Astrocyte of the cerebellum (primary cell): ENCODE results near the gene RET.

ENCODE experiments used
- DNase-seq: peaks from one replicate; pipeline ENCODE4 v3.0.0-alpha.2; 2011; ENCODE audit warnings: low read depth
- H3K4me3 ChIP-seq: 2 replicates; pipeline ENCODE4 v1.5.1; 2011; ENCODE audit warnings: mild to moderate bottlenecking, low read depth, low read length, moderate library complexity
- CTCF ChIP-seq: IDR thresholded peaks from 2 replicates; pipeline ENCODE4 v1.5.1; 2012; ENCODE audit warnings: low read length, low read depth, moderate library complexity, mild to moderate bottlenecking; ENCODE audit errors: missing control alignments
- in situ Hi-C: cut with HindIII; loops from 2 replicates; pipeline ENCODE4 v1.10.0; 2017; ENCODE audit warnings: low sequenced_read_pairs

Gene RET

GRCh38 chr10:43076876-43077420, at the start of gene RET:
RET (plus strand) TSS chr10:43077069; CDS start chr10:43077259, 190 bp downstream.
- H3K4me3 ChIP-seq, result peak within 1 kb of the TSS; percentile 28
- in situ Hi-C loops, result no loop called here
- TF ChIP-seq CTCF, result no peak
- DNase-seq, result no peak

DNA sequence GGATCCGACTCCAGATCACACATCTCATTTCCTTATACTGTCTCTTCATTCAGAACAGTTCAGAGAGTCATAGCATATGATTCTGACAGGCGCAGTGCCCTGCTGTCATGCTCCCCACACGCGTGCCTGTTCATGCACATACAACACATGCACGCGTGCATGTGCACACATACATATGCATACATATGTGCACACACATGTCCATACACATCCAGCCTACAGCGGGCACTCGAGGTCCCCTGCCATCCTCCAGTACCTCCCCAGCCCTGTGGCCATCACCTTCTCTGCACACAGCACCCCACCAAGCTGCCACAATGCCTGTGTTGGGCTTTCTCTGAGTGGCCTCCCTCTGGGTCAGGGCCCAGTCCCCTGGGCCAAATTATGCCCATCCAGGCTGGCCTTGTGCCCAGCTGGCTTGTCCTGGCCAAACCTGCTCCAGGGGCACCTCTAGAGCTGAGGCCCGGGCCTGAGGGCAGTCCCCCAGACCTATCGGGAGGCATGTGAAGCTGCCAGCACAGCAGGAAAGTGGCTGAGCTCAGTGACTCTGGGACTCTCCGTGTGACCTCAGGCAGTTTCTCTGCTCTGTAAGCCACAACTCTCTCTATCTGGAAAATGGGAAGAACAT, 49.4 kb upstream of the RET start:
- in situ Hi-C loops, result loop anchor here (5.0 kb wide), 1 partner anchor 40 kb away; no protein-coding TSS in a partner anchor

DNA sequence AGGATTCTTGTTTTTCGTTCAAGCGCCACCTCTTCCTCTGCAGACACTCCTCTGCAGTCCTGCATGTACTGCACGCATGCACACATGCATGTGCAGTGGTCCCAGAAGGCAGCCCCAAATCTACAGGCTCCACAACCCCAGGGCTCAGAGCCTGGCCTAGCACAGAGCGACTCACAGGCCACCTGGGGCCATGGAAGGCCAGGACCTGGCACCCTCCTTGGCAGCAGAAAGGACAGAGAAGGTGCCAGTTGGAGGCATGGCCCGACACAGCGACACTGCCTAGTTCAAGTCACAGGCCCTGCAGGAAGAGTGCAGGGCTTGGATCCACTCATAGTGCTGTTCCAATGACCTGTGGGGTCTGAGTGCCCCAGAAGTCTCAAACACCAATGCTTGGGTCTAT, 48.7 kb upstream of the RET start:
- in situ Hi-C loops, result loop anchor here (5.0 kb wide), 1 partner anchor 39 kb away; no protein-coding TSS in a partner anchor
- DNase-seq, result no peak
- H3K4me3 ChIP-seq, result no peak overlapping the region
- TF ChIP-seq CTCF, result no peak

More for the DNA sequence above, 49.4 kb upstream of the RET start:
- TF ChIP-seq CTCF, result no peak
- no peak overlapping the region for H3K4me3 ChIP-seq
- no peak for DNase-seq

DNA sequence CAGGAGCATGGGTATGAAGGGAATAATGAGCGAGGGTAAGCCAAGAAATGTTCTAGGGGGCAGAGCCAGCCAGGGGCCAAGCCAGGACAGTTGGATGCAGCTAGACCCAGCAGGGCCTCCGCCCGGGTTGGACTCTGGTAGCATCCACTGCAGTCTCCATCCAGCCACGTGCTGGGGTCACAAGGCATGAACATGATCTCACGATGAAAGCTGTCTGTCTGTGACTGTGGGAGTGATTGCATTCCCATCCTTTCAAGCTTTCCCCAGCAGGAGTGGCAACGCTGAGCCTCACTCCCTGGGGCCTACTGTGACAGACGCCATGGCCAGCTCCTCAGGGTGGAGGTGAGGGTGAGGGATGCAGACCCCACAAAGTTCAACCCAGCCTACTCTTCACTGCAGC, 47.8 kb upstream of the RET start:
- no peak overlapping the region for H3K4me3 ChIP-seq
- no peak for TF ChIP-seq CTCF
- in situ Hi-C loops, result loop anchor here (5.0 kb wide), 1 partner anchor 38 kb away; no protein-coding TSS in a partner anchor
- no peak for DNase-seq

DNA sequence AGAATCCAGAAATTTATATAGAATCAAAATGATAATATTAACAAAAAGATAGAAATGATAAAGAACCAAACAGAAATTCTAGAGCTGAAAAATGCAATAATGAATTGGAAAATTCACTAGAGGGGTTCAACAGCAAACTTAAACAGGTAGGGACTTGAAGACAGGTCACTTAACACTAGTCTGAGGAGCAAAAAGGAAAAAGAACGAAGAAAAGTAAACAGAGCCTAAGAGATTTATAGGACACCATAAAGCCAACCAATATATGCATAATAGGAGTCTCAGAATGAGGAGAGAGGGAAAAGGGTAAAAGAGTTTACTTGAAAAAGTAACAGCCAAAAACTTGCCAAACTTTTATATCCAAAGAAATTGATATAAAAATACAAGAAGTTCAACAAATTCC, 44.3 kb upstream of the RET start:
- DNase-seq, result no peak
- H3K4me3 ChIP-seq, result no peak overlapping the region
- in situ Hi-C loops, result no loop called here
- no peak for TF ChIP-seq CTCF

- in situ Hi-C loops, result no loop called here
- DNase-seq, result no peak
- TF ChIP-seq CTCF, result no peak
- no peak overlapping the region for H3K4me3 ChIP-seq
These were observed 41.1 kb upstream of the RET start for GRCh38 chr10:43035800-43036199.
